Epithelial cell of esophagus (primary cell): ENCODE data around the gene TMEM164.

ENCODE experiments used
- DNase-seq: peaks from one replicate; pipeline ENCODE4 v3.0.0; 2010; ENCODE audit warnings: low read depth
- H3K4me3 ChIP-seq: 2 replicates; pipeline ENCODE4 v1.5.1; 2011; ENCODE audit warnings: mild to moderate bottlenecking, low read length, control low read depth
- TF ChIP-seq, protein P1 (sequence below): IDR thresholded peaks from 2 replicates; pipeline ENCODE4 v1.5.1; 2011; ENCODE audit warnings: low read depth, mild to moderate bottlenecking, low read length, control low read depth, inconsistent platforms; ENCODE audit not compliant: insufficient read depth; ENCODE audit errors: missing control alignments

The TMEM164 gene

DNA sequence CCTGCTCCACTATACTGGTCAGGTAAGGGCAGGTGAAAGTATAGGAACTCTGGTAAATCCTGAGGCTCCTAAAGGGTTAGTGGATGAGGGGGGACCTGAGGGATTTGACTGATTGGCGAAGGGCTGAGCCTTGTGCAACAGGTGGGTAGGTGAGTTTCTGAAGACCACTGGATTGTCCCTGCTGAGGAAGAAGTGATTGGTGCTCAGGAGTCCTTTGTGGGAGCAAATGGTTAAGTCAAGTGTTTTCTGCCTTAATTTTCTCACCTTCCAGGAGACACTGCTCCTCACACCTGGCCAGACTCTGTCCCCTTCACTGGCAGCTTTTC is 158.4 kb downstream of the TMEM164 start:
- no peak overlapping the region for H3K4me3 ChIP-seq
- TF ChIP-seq, protein P1, sequence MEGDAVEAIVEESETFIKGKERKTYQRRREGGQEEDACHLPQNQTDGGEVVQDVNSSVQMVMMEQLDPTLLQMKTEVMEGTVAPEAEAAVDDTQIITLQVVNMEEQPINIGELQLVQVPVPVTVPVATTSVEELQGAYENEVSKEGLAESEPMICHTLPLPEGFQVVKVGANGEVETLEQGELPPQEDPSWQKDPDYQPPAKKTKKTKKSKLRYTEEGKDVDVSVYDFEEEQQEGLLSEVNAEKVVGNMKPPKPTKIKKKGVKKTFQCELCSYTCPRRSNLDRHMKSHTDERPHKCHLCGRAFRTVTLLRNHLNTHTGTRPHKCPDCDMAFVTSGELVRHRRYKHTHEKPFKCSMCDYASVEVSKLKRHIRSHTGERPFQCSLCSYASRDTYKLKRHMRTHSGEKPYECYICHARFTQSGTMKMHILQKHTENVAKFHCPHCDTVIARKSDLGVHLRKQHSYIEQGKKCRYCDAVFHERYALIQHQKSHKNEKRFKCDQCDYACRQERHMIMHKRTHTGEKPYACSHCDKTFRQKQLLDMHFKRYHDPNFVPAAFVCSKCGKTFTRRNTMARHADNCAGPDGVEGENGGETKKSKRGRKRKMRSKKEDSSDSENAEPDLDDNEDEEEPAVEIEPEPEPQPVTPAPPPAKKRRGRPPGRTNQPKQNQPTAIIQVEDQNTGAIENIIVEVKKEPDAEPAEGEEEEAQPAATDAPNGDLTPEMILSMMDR: no peak
- DNase-seq: no peak

DNA sequence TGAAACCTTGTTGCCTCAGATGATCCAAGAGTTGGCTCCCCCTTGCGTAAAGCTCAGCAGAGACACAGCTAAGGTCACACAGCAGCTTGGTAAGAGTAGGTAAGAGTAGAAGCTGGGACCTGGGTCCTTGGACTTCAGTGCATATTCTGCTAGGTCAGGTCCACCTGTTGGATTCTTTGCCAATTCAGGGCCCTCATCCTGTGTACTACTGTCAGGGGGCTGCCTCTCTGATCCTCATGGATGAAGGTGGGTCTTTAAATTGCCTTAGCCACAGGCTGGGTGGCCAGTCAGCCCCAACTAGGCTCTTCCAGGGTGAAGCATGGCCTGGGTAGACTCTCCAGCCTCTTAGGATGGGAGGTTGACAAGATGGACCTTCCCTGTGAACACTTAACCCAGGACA is 159.2 kb downstream of the TMEM164 start:
- DNase-seq: no peak
- TF ChIP-seq, protein P1: no peak
- no peak overlapping the region for H3K4me3 ChIP-seq

DNA sequence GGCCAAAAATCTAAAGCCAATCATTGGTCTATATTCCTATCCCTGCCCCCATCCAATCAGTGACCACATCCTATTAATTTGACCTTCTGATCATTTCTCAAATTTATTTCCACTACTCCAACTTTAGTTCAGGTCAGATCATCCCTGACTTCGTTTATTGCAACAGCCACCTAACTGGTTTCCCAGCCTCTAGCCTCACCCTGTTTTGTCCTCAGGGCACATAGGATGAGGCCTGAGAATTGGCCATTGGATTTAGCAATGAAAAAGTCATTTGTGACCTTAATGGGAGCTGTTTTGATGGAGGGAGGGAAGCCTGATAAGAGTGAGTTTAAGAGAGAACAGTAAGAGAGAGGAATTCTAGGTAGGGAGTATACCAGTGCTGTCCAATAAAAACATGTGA is 160.0 kb downstream of the TMEM164 start:
- peak; percentile 69 for DNase-seq

DNA sequence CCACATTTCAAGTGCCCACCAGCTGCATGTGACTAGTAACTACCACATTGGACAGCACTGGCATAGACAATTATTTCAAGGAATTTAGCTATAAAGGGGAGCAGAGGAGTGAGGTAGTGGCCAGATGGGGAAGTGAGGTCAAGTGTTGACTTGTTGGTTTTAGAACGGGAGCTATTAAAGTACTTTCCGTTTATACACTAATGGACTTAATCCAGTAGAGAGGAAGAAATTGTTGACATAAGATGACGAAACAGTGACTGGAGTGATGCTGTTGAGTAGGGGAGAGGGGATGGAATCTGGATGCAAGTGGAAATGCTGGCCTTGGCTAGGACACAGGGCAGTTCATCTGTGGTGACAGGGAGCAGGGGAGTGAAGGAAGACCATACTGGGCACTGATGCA is 160.6 kb downstream of the TMEM164 start:
- no peak for DNase-seq
- TF ChIP-seq, protein P1: no peak
- no peak overlapping the region for H3K4me3 ChIP-seq

More for the DNA sequence above, 160.0 kb downstream of the TMEM164 start:
- H3K4me3 ChIP-seq: no peak overlapping the region
- TF ChIP-seq, protein P1: no peak

DNA sequence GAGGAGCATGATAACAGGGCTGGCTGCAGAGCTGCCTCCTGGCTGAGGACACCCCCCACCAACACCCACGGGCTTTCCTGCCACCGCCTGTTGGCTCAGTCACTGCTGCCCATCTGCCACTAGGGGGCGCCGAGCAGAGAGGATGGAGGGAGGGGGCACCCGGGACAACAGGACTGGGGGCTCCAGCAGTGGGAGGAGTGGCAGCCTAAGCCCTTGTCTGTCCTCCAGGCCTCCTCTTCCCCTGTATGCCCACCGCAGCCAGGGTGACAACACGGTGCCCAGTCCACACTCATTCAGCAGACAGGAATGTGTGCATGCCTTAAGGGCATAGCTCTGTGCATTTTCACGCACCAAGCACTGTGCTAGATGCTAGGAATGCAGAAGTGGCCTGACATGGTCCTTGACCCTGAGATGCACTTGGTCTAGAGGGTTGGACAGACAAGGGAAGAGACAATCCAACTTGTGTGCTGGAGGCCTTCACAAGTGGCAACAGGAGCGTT is 165.1 kb downstream of the TMEM164 start:
- DNase-seq: peak; percentile 33
- TF ChIP-seq, protein P1: peak; percentile 47
- no peak overlapping the region for H3K4me3 ChIP-seq

DNA sequence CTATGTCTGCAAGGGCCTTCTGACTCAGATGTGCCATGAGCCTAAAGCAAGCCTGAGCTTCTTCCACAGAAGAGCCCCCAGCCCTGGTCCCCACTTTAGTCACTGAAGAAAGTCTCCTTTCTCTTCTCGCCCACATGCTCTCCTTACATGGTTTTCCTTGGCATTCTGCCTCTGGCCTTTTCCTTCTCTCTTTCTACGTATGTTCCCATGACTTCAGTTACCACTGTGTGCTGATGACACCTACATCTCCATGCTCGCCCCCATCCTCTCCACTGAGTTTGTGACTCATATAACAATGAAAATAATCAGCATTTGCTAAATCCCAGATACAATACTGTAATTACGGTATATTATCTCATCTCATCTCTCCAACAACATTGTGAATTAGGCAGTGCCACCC is 165.7 kb downstream of the TMEM164 start:
- H3K4me3 ChIP-seq: no peak overlapping the region
- DNase-seq: peak; percentile 40
- TF ChIP-seq, protein P1: no peak

DNA sequence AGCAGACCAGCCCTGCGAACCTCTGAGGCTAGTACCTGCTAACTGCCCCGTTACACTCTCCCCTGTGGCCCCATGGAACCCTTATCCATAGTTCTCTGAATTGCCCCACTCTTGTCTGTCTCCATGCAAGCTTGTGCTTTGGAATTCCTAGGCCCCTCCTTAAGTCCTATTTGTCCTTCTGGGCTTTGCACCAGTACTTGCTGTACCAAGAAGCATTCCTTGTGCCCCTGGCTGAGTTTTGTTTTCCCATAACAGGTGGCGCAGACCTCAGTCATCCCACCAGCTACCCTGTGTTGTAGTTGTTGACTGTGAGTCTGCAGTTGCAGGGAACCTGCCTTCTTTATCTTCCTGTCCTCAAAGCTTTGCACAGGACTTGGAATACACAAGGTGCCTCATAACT is 167.1 kb downstream of the TMEM164 start:
- TF ChIP-seq, protein P1: no peak
- H3K4me3 ChIP-seq: no peak overlapping the region

More for the DNA sequence above, 167.1 kb downstream of the TMEM164 start:
- DNase-seq: no peak
